Panc1 (cell line): ENCODE measurements around the gene PCBP2. TPM values are rescaled to one million over a fixed set of nuclear protein-coding genes. Genes with fewer than 3 reads are reported as not detected.
A peak's percentile ranks its signal among the peaks of the same experiment; 100 is the strongest.
"Not testable (repeated sequence)": the region's sequence is repeated elsewhere in the genome, so short reads cannot be mapped to it uniquely, and the experiment has no call there.

Experiments
- ATAC-seq: fragments of 200-7000 bp; cut with Tn5 transposase; 2 replicates; pipeline ENCODE4 v1.9.1; 2020; ENCODE audit warnings: mild to moderate bottlenecking, moderate library complexity
- BruUV-seq: library from RNA; stranded (reverse); fragments of 400-500 nt; replicated peaks from 2 replicates; lab custom pipeline; 2021; lab: Mats Ljungman, UMichigan
- CTCF ChIA-PET: fragments of 300-600 bp; sonication (Branson Sonifier 250); formaldehyde crosslinking; loops from one replicate; lab custom pipeline; 2022; ENCODE audit warnings: antibody characterized with exemption; lab: Charles Lee
- POLR2A ChIA-PET: fragments of 300-600 bp; sonication (Branson Sonifier 250); formaldehyde crosslinking; loops from one replicate; lab custom pipeline; 2022; ENCODE audit warnings: antibody characterized with exemption; lab: Charles Lee
- DNase-seq: peaks from one replicate; pipeline ENCODE4 v3.0.0-alpha.2; 2010; ENCODE audit warnings: low read depth, low spot score
- H3K27ac ChIP-seq: 2 replicates; pipeline ENCODE4 v1.5.1; 2011; ENCODE audit warnings: mild to moderate bottlenecking, low read length, inconsistent platforms
- H3K27me3 ChIP-seq: fragments of 200-500 bp; sonication (Bioruptor generic); 2 replicates; pipeline ENCODE4 v1.6.0; 2014; ENCODE audit warnings: low read length, inconsistent platforms; ENCODE audit not compliant: control insufficient read depth, insufficient read depth
- H3K36me3 ChIP-seq: fragments of 200-500 bp; sonication (Bioruptor generic); 2 replicates; pipeline ENCODE4 v1.5.1; 2014; ENCODE audit warnings: inconsistent platforms, mild to moderate bottlenecking, low read length, moderate library complexity; ENCODE audit not compliant: control insufficient read depth, insufficient read depth
- H3K4me1 ChIP-seq: 2 replicates; pipeline ENCODE4 v1.5.1; 2011; ENCODE audit warnings: inconsistent platforms, mild to moderate bottlenecking, low read length, moderate library complexity; ENCODE audit not compliant: control insufficient read depth, insufficient read depth
- H3K4me3 ChIP-seq, 2 experiments: 2 replicates each; pipeline ENCODE4 v1.5.1; 2011 to 2012; ENCODE audit warnings: low read depth in 2 of 2, low read length in 2 of 2, mild to moderate bottlenecking in 2 of 2, inconsistent platforms in 1 of 2, moderate library complexity in 1 of 2
- H3K9me3 ChIP-seq: fragments of 200-500 bp; sonication (Bioruptor generic); 2 replicates; pipeline ENCODE4 v1.5.1; 2014; ENCODE audit warnings: low read depth, mild to moderate bottlenecking, inconsistent platforms, low read length, moderate library complexity; ENCODE audit not compliant: control insufficient read depth, insufficient read depth
- POLR2AphosphoS5 ChIP-seq: IDR thresholded peaks from 2 replicates; pipeline ENCODE4 v1.6.1; 2012; ENCODE audit warnings: mild to moderate bottlenecking, low read depth, low read length, moderate library complexity
- REST ChIP-seq, 2 experiments: IDR thresholded peaks; 2 replicates each; pipeline ENCODE4 v1.6.1; 2011 to 2012; ENCODE audit warnings: low read depth in 2 of 2, control low read depth in 1 of 2, low read length in 1 of 2, mild to moderate bottlenecking in 1 of 2, moderate library complexity in 1 of 2; ENCODE audit not compliant: insufficient read depth in 1 of 2
- SIN3A ChIP-seq: IDR thresholded peaks from 2 replicates; pipeline ENCODE4 v1.6.1; 2012; ENCODE audit warnings: low read depth, mild to moderate bottlenecking, low read length, moderate library complexity, borderline replicate concordance; ENCODE audit not compliant: insufficient read depth
- TCF7L2 ChIP-seq: IDR thresholded peaks from 2 replicates; pipeline ENCODE4 v1.6.1; 2011; ENCODE audit warnings: mild to moderate bottlenecking, low read depth, low read length, inconsistent platforms
- in situ Hi-C: cut with HindIII; loops from 2 replicates; pipeline ENCODE4 v1.10.0; 2016; ENCODE audit warnings: low sequenced_read_pairs, low pct_unique_long_range_greater_than_20kb
- intact Hi-C: fragments of 100-400 bp; cut with micrococcal nuclease; formaldehyde crosslinking; loops from one replicate; pipeline ENCODE4 v1.10.0; 2022; ENCODE audit not compliant: unreplicated experiment
- total RNA-seq: library from RNA; stranded (reverse); gene quantifications from one replicate; pipeline ENCODE4 v1.2.1, GENCODE V29; 2021; ENCODE audit not compliant: unreplicated experiment
- TF ChIP-seq, protein P1 (sequence below): fragments of 450-650 bp; IDR thresholded peaks from 2 replicates; pipeline ENCODE4 v1.5.1; 2017; ENCODE audit warnings: mild to moderate bottlenecking

Gene PCBP2
- total RNA-seq, 1 experiment from 2014 or later, result 836 TPM

DNA sequence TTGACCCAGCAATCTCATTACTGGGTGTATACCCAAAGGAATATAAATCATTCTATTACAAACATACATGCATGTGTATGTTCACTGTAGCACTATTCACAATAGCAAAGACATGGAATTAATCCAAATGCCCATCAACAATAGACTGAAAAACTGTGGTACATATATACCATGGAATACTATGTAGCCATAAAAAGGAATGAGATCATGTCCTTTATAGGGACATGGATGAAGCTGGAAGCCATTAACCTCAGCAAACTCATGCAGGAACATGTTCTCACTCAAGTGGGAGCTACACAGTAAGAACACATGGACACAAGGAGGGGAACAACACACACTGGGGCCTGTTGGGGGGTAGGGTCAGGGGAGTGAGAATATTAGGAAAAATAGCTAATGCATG is 12.3 kb upstream of the PCBP2 start:
- POLR2A ChIA-PET, result interaction anchor here (0.7 kb wide), 1 partner anchor 63 kb away, joined by 3 read pairs; no protein-coding TSS in a partner anchor
- not testable (repeated sequence) for BruUV-seq

DNA sequence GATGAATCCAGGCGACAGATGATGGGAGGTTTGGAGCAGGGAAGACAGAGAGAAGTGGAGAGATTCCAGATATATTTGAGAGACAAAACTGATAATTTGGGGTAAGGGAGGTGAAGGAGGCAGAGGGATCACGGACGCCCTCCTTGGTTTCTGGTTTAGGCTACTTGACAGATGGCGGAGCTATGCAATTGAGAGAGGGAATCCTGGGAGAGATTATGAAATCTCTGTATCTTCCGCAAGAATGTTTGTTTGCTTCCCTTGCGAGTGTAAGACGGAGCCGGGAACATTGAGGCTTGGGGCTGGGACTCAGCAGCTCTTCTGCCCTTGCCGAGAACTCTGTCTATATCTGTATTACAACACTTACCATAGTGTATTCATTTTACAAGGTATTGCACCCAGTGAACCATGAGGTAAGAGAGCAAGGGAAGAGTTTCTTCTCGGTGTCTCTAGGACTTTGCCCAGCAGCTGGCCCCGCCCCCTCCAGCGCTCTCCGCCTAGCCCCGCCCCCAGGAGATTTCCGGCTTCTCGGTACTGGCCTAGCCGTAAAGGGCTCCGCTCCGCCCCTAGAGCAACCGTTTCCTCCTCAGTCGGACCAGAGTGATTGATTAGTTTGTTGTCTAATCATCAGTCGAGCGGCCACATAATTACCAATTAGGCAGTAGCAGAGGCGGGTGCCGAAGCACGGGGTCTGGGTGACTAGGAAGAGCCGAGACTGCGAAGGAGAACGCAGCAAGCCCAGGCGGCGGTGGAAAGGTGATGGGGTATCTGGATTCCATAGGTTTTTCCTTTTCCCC is 10.7 kb upstream of the PCBP2 start, which contains the start of gene PRR13:
PRR13 (plus strand) TSS at position 695 of the 794 bp plus-strand sequence. CDS start 981 bp downstream, outside the sequence.
- H3K4me3 ChIP-seq, result peak within 1 kb of the TSS; percentile 79 to 99
- H3K36me3 ChIP-seq, result peaks cover 6% of the 10 kb centered on the region
- in situ Hi-C loops, result no loop called here
- no TSS peak for BruUV-seq
- intact Hi-C loops, result no loop called here
- ChIA-PET POLR2A (interaction anchor here (0.6 kb wide), 1 partner anchor 202 kb away, joined by 3 read pairs; no protein-coding TSS in a partner anchor), CTCF (interaction anchor here (0.6 to 1.0 kb wide), 2 partner anchors 76 to 89 kb away, joined by 4 to 12 read pairs; no protein-coding TSS in a partner anchor)
- peaks cover 7% of the 10 kb centered on the region for H3K4me1 ChIP-seq
- peak; percentile 97 for ATAC-seq
- peak; percentile 99 for DNase-seq
- peak within 1 kb of the TSS; percentile 100 for H3K27ac ChIP-seq
- no peaks in the 10 kb centered on the region for H3K27me3 ChIP-seq
- TF ChIP-seq POLR2AphosphoS5, result peak; percentile 99
- TF ChIP-seq SIN3A, result 0 out of 2 replicates have a peak, but pooled peaks have one; percentile 8
- TF ChIP-seq REST (IDR thresholded peaks at IDR 0.05; ENCODE audit: insufficient read depth in 1 of 2, low read depth in 2 of 2, low read length in 1 of 2), result 0 out of 4 replicates have a peak, but pooled peaks of 1 of the 2 experiments have one; percentile 13
- TF ChIP-seq, protein P1, sequence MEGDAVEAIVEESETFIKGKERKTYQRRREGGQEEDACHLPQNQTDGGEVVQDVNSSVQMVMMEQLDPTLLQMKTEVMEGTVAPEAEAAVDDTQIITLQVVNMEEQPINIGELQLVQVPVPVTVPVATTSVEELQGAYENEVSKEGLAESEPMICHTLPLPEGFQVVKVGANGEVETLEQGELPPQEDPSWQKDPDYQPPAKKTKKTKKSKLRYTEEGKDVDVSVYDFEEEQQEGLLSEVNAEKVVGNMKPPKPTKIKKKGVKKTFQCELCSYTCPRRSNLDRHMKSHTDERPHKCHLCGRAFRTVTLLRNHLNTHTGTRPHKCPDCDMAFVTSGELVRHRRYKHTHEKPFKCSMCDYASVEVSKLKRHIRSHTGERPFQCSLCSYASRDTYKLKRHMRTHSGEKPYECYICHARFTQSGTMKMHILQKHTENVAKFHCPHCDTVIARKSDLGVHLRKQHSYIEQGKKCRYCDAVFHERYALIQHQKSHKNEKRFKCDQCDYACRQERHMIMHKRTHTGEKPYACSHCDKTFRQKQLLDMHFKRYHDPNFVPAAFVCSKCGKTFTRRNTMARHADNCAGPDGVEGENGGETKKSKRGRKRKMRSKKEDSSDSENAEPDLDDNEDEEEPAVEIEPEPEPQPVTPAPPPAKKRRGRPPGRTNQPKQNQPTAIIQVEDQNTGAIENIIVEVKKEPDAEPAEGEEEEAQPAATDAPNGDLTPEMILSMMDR, result no peak
- no peak for TF ChIP-seq TCF7L2
- no peaks in the 10 kb centered on the region for H3K9me3 ChIP-seq

More for the DNA sequence above, 12.3 kb upstream of the PCBP2 start:
- in situ Hi-C loops, DNase-seq, H3K4me1 ChIP-seq, ATAC-seq, H3K4me3 ChIP-seq, H3K9me3 ChIP-seq, H3K27me3 ChIP-seq, intact Hi-C loops, H3K36me3 ChIP-seq, H3K27ac ChIP-seq: not testable (repeated sequence)
- CTCF ChIA-PET, result interaction anchor here (0.6 kb wide), 2 partner anchors 60 to 87 kb away, joined by 3 to 7 read pairs; partner anchors contain the start of gene MAP3K12
